Measurements from ENCODE around the gene ADH7. TPM values are rescaled to one million over a fixed set of nuclear protein-coding genes. Genes with fewer than 3 reads are reported as not detected.

The ADH7 gene
- total RNA-seq, 3 donors from 2014 or later (not counting 1 experiment from before 2014, with no cell fraction given) = not detected

- DNase-seq (no peak), ATAC-seq (no peak)
- peaks cover 4 to 20% of the 10 kb centered on the region in 2 donors for H3K27me3 Mint-ChIP-seq (ENCODE audit: low read depth in 2 of 2)
- no peak overlapping the region for H3K4me3 Mint-ChIP-seq
- Histone ChIP-seq H3K27ac (ENCODE audit: low read length) (no peak overlapping the region), H3K36me3 (ENCODE audit: control insufficient read depth, insufficient read depth, low read length) (no peaks in the 10 kb centered on the region), H3K27me3 (ENCODE audit: control insufficient read depth, insufficient read depth, low read length) (no peaks in the 10 kb centered on the region), H3K4me3 (ENCODE audit: low read length) (no peak overlapping the region), H3K9me3 (ENCODE audit: control insufficient read depth, insufficient read depth, low read length) (no peaks in the 10 kb centered on the region), H3K4me1 (ENCODE audit: control insufficient read depth, insufficient read depth, low read length) (no peaks in the 10 kb centered on the region)
- no peaks in the 10 kb centered on the region for H3K4me1 Mint-ChIP-seq
- H3K9me3 Mint-ChIP-seq = no peaks in the 10 kb centered on the region
- no peak for TF ChIP-seq CTCF (IDR thresholded peaks at IDR 0.05)
- H3K36me3 Mint-ChIP-seq = no peaks in the 10 kb centered on the region
- intact Hi-C loops (cut with micrococcal nuclease) = no loop called here
- no peak overlapping the region for H3K27ac Mint-ChIP-seq
- 100% methylated on average over 1 of the region's 1 CpG for WGBS (ENCODE audit: insufficient coverage)
Observed at GRCh38 chr4:99390055-99390454, 45.1 kb downstream of the ADH7 start.

DNA sequence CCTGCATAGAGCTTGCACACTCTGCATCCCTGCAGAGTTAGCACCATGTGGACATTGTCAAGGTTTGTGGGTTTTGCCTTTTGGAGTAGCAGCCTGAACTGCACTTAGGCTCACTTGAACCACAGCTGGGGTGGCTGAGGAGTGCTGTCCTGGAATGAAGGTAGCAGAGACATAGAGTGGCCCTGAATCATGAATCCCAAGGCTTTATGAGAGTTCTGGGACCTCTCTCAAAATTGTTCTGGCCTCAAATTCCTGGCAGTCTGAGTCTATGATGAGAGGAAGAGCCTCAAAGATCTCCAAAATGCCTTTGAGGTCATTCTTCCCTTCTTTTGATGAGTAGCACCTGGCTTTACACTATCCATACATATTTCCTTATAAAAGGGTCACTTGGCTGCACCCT, 45.5 kb downstream of the ADH7 start:
- H3K9me3 Mint-ChIP-seq = no peaks in the 10 kb centered on the region
- H3K27ac ChIP-seq (ENCODE audit: low read length) = no peak overlapping the region

DNA sequence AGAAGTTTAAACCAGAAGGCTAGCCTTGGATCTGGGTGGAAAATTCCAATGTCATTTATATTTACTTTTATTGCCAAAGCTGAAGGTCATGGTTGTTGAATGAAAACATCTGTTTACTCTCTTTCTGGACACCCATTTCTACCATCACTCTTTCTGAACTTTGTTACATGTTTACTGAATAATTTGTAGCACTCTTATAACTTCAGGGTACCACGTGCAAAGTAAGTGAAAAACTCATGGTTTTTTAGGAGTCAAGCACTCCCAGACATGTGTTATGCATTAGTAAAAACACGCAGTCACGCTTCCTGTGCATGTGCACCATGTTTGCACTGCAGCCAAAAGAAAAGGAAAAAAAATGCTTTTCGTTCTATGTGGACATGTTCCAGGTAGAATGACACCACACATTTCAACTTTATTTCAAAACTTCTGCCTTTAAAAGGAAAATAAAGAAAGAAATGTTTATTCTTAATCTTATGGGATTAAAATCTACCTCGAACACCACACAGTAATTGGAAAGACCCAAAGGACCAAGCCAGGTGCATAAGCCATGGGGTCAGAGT, 51.2 kb downstream of the ADH7 start:
- H3K27ac ChIP-seq (ENCODE audit: low read length) = no peak overlapping the region
- H3K9me3 ChIP-seq (ENCODE audit: control insufficient read depth, insufficient read depth, low read length) = no peaks in the 10 kb centered on the region
- no peak overlapping the region for H3K4me3 ChIP-seq (ENCODE audit: low read length)
- no peak for ATAC-seq
- H3K36me3 ChIP-seq (ENCODE audit: control insufficient read depth, insufficient read depth, low read length) = no peaks in the 10 kb centered on the region
- Mint-ChIP-seq H3K4me3 (no peak overlapping the region), H3K4me1 (no peaks in the 10 kb centered on the region), H3K9me3 (no peaks in the 10 kb centered on the region), H3K27me3 (ENCODE audit: low read depth in 2 of 2) (peaks cover 2 to 18% of the 10 kb centered on the region in 2 donors), H3K36me3 (no peaks in the 10 kb centered on the region), H3K27ac (no peak overlapping the region)
- peaks cover 2% of the 10 kb centered on the region for H3K27me3 ChIP-seq (ENCODE audit: control insufficient read depth, insufficient read depth, low read length)
- no peaks in the 10 kb centered on the region for H3K4me1 ChIP-seq (ENCODE audit: control insufficient read depth, insufficient read depth, low read length)
- intact Hi-C loops (cut with micrococcal nuclease) = no loop called here
- TF ChIP-seq CTCF (IDR thresholded peaks at IDR 0.05) = no peak
- DNase-seq = no peak
- WGBS (ENCODE audit: insufficient coverage) = 39% methylated on average over 3 of the region's 5 CpGs

More for the DNA sequence above, 45.5 kb downstream of the ADH7 start:
- Mint-ChIP-seq H3K4me3 (no peak overlapping the region), H3K27me3 (ENCODE audit: low read depth in 2 of 2) (peaks cover 4 to 20% of the 10 kb centered on the region in 2 donors), H3K27ac (no peak overlapping the region), H3K4me1 (no peaks in the 10 kb centered on the region), H3K36me3 (no peaks in the 10 kb centered on the region)
- no peak for TF ChIP-seq CTCF (IDR thresholded peaks at IDR 0.05)
- intact Hi-C loops (cut with micrococcal nuclease) = no loop called here
- no peaks in the 10 kb centered on the region for H3K4me1 ChIP-seq (ENCODE audit: control insufficient read depth, insufficient read depth, low read length)
- no peaks in the 10 kb centered on the region for H3K36me3 ChIP-seq (ENCODE audit: control insufficient read depth, insufficient read depth, low read length)
- H3K4me3 ChIP-seq (ENCODE audit: low read length) = no peak overlapping the region
- no peaks in the 10 kb centered on the region for H3K9me3 ChIP-seq (ENCODE audit: control insufficient read depth, insufficient read depth, low read length)
- DNase-seq (no peak), ATAC-seq (no peak)
- H3K27me3 ChIP-seq (ENCODE audit: control insufficient read depth, insufficient read depth, low read length) = no peaks in the 10 kb centered on the region

DNA sequence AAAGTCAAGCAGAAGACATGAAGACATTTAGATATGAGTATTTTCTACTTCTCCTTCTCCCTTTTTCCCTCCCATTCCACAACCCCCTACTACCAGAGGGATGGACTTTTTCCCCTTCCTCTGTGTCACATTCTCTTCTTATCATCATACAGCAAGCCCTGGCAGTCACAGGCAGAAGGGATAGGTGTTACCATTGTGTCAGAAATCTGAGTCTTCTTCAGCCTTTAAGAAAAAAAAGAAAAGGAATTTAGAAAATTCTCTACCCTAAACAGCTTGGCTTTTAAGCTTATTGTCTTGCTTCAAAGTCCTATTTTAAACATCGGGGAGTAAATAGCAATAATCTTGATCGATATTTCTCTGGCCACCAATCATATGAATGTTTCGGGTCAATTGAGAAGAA, 51.7 kb downstream of the ADH7 start:
- Mint-ChIP-seq H3K36me3 (no peaks in the 10 kb centered on the region), H3K4me1 (no peaks in the 10 kb centered on the region), H3K4me3 (no peak overlapping the region), H3K27me3 (ENCODE audit: low read depth in 2 of 2) (peaks cover 2 to 17% of the 10 kb centered on the region in 2 donors), H3K27ac (no peak overlapping the region), H3K9me3 (no peaks in the 10 kb centered on the region)
- DNase-seq (no peak), ATAC-seq (no peak)
- Histone ChIP-seq H3K36me3 (ENCODE audit: control insufficient read depth, insufficient read depth, low read length) (no peaks in the 10 kb centered on the region), H3K9me3 (ENCODE audit: control insufficient read depth, insufficient read depth, low read length) (no peaks in the 10 kb centered on the region), H3K4me1 (ENCODE audit: control insufficient read depth, insufficient read depth, low read length) (no peaks in the 10 kb centered on the region), H3K4me3 (ENCODE audit: low read length) (no peak overlapping the region), H3K27ac (ENCODE audit: low read length) (no peak overlapping the region), H3K27me3 (ENCODE audit: control insufficient read depth, insufficient read depth, low read length) (peaks cover 2% of the 10 kb centered on the region)
- WGBS (ENCODE audit: insufficient coverage) = 86% methylated on average over 1 of the region's 3 CpGs
- intact Hi-C loops (cut with micrococcal nuclease) = no loop called here
- TF ChIP-seq CTCF (IDR thresholded peaks at IDR 0.05) = no peak
